ENCODE measurements around the gene TMEM191C.
"Not testable (repeated sequence)": the region's sequence is repeated elsewhere in the genome, so short reads cannot be mapped to it uniquely, and the experiment has no call there.

The TMEM191C gene

DNA sequence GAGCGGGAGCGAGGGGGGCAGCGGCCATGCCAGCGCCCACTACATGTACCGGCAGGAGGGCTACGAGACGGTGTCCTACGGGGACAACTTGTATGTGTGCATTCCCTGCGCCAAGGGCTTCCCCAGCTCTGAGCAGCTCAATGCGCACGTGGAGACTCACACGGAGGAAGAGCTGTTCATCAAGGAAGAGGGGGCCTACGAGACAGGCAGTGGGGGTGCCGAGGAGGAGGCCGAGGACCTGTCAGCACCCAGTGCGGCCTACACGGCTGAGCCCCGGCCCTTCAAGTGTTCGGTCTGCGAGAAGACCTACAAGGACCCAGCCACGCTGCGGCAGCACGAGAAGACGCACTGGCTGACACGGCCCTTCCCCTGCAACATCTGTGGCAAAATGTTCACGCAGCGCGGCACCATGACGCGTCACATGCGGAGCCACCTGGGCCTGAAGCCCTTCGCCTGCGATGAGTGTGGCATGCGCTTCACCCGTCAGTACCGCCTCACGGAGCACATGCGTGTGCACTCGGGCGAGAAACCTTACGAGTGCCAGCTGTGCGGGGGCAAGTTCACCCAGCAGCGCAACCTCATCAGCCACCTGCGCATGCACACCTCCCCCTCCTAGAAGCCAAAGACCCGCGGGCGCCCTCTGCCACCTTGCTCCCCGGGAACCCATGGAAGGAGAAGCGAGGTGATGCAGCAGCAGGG lies 20.9 kb upstream of the TMEM191C start:
- DNase-seq (ENCODE audit: low read depth in 2 of 2) = no peak

DNA sequence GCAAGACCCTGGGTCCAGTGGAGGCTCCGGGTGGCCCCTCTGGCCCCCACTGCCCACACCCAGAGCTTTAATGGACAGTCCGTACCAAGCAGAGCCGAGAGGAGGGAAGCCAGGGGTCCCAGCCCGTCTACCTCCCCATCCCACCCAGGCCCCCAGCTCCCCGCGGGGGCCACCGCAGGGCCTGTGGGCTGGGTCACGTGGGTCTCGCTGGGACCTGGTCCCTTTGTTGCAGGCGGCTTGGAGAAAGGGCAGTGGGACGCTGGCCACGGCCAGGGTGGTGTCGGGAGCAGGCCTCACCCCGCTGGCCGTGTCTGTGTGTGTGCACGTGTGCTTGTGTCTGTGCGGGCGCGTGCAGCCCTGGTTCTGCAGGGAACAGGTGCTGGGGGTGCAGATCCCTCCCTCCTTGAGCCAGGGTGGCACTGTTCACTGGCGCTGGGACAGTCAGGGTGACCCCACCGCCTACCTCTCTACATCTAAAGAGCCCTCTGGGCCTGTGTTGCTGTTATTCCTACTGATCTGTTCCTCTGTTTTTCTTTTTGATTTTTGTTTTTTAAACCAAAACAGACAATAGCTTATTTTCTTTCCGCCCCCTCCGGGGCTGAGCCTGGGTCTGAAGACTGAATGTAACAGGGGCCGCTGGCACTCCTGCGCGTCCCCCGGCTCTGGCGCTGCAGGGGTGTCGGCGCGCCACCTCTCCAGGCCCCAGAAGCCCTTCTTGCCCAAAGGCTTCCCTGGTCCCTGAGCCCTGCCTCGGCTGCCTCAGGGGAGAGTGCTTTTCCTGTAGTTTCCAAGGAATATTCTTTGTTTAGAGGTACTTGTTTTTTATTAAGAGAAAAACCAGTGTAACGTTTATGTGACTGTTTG lies 20.1 kb upstream of the TMEM191C start:
- no peak for DNase-seq (ENCODE audit: low read depth in 2 of 2)

- DNase-seq (ENCODE audit: low read depth in 2 of 2) = no peak
Observed at GRCh38 chr22:21447694-21448402, 19.3 kb upstream of the TMEM191C start.

GRCh38 chr22:21448627-21449416 lies 18.4 kb upstream of the TMEM191C start:
- no peak for DNase-seq (ENCODE audit: low read depth in 2 of 2)

GRCh38 chr22:21449531-21450319 lies 17.5 kb upstream of the TMEM191C start:
- no peak for DNase-seq (ENCODE audit: low read depth in 2 of 2)

DNA sequence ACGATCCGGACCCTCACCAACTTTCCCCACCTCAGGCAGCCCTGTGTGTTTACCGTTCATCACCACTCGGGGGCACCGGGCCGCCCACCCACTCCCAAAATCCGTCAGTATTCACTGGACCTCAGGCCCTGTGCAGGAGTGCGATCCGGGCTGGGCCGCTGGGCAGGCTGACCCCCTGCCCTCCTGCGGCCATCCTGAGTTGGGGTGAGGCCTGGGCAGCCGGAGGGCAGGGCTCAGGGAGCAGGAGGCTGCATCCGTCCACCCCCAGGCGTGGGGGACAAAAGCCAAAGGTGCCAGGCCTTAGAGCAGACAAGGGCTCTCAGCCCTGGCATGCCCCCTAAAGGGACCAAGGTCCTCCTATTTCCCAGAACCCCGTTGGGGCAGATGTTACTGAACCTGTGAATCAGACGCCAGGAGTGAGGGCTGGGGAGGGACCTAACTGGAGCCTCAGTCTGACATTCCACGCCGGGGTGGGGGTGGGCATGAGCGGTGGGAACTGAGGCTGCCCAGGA lies 16.8 kb upstream of the TMEM191C start:
- DNase-seq (ENCODE audit: low read depth in 2 of 2) = no peak

GRCh38 chr22:21450858-21451353 lies 16.3 kb upstream of the TMEM191C start:
- no peak for DNase-seq (ENCODE audit: low read depth in 2 of 2)

GRCh38 chr22:21451545-21452520 lies 15.4 kb upstream of the TMEM191C start:
- DNase-seq (ENCODE audit: low read depth in 2 of 2) = no peak

- not testable (repeated sequence) for DNase-seq (ENCODE audit: low read depth in 2 of 2)
Observed at GRCh38 chr22:21452666-21453065, 14.5 kb upstream of the TMEM191C start.

DNA sequence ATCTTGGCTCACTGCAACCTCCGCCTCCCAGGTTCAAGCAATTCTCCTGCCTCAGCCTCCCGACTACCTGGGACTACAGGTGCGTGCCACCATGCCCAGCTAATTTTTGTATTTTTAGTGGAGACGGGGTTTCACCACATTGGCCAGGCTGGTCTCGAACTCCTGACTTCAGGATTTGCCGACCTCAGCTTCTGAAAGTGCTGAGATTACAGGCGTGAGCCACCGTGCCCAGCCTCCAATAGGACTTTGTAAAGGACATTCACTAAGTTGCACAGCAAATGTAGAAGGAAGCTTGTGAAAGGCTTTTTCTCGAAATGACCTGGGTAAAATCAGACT lies 12.2 kb upstream of the TMEM191C start:
- not testable (repeated sequence) for DNase-seq (ENCODE audit: low read depth in 2 of 2)

GRCh38 chr22:21455334-21456089 lies 11.7 kb upstream of the TMEM191C start:
- no peak for DNase-seq (ENCODE audit: low read depth in 2 of 2)

GRCh38 chr22:21457023-21457787 lies 10.0 kb upstream of the TMEM191C start:
- DNase-seq (ENCODE audit: low read depth in 2 of 2) = no peak

DNA sequence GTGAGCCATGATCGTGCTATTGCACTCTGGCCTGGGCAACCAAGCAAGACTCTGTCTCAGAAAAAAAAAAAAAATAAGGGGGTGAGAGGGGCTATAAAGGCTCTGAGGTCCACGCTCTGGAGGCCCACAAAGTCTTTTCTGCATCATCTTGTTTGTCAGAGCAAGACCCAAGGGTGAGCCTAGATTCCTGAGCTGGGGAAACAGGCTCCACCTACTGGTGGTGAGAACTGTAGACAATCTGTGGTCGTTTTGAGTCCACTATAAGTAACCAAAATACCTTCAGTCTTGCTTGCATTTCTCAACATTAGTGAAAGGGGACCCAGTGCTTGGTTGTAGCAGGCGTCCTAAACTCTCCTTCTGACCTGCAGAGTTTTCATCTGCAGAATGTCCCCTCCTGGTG lies 4.5 kb upstream of the TMEM191C start:
- not testable (repeated sequence) for DNase-seq (ENCODE audit: low read depth in 2 of 2)

- peak; percentile 22 to 33 for DNase-seq (ENCODE audit: low read depth in 2 of 2)
Observed at GRCh38 chr22:21468194-21469096, 1.3 kb downstream of the TMEM191C start.

GRCh38 chr22:21469097-21469994 lies 2.2 kb downstream of the TMEM191C start:
- DNase-seq (ENCODE audit: low read depth in 2 of 2) = not testable (repeated sequence)

DNA sequence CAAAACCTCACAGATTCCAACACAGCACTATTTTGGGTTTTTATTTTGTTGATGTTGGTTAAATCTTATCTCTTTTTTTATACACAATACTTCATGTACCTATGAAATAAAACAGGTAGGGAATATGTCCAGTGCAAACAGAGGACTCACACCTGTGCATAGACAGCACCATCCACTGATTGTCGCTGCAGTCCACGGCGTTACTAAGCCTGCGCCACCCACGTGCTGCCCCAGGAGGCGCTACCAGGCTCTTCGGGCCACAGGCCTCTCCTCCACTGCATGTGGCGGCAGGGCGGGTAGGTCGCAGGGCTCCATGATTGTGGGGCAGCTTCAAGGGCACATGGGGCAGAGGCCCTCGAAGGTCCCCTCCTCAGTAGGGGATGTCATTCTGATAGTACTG lies 5.8 kb downstream of the TMEM191C start:
- DNase-seq (ENCODE audit: low read depth in 2 of 2) = not testable (repeated sequence)
